Posterior cingulate gyrus (tissue), 11 donors: Measurements from ENCODE around the gene ZDHHC8.

Source experiments
- DNase-seq, 10 donors: peaks; one replicate each; pipeline versions ENCODE4 v3.0.0 to v3.0.0-alpha.2; 2020 to 2021; ENCODE audit warnings: mixed read lengths in 3 of 10
- intact Hi-C: fragments of 100-400 bp; cut with DNase I; formaldehyde crosslinking; loops from one replicate; pipeline ENCODE4 v1.15.1; 2023

Gene ZDHHC8

DNA sequence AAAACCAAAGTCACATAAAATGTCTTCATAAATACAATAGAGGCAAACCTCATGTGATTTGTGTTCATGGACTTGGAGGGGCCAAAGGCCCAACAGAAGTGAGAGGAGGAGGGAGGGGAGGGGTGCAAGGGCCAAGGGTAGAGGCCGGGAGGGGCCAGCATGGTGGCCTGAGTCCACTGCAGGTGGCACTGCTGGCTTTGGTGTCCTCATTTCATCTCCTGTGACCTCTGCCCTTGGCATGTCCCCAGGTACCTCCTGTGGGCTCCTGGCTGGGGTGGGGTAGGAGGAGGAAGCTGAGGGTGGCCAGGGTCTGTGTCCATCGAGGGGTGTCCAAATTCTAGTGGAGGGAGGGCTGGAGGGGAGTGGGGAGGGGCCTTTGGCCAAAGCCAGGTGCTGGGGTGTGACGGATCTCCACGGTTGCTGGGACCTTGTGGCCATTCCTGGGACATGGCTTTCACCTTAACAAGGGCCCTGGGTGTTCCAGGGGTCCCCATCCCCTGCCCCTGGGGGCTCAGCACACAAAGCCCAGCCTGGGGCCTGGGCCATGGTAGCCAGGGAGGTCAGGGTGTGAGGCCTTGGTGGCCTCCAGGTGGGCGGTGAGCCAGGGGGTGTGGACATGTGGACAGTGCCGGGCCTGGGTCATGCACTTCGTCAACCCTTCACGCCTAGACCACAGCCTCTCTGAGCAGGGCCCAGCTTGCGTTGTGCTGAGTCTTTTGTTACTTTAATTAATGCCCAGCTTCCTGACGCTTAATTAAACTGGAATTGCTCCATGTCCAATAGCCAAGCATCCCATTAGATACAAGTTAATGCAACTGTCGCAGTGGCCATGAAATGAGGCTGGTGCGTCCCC, 39.9 kb downstream of the ZDHHC8 start:
- intact Hi-C loops: no loop called here
- no peak for DNase-seq

DNA sequence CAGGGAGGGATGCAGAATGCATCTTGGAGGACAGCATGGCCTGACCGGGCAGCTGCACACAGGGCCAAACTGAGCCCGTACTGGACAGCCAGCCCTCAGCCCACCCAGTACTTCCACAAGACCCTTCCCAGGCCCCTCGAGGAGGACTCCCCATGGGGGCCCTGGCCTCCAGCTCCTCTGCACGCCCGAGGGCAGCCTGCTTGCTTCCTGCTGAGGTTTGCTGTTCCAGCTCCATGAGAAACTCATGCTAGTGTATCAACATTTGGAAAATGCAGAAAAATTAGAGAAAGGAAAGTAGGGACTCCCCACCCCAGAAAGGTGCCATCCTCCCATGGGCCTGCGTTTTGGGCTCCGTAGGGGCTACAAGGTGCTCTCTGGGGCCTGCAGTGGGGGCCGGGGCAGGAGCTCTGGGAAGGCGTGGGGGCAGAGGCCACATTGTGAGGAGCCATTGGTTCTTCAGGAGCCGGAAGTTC, 40.6 kb downstream of the ZDHHC8 start:
- intact Hi-C loops: no loop called here
- DNase-seq: no peak

DNA sequence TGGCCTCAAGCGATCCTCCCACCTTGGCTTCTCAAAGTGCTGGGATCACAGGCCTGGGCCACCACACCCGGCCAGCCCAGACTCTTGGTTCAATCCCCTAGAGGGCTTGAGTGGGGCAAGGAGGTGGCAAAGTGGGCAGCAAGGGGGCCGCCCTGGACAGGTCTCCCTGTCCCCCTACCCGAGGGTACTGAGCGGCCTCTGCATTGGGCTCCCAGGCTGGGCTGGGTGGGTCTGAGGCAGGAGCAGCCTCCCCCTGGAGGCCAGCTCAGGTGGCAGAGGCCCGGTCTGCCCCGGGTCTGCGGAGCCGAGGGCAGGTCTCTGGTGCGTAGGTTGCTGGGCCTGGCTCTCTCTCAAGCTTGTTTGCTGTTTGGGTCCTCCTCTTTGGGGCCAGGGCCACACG, 41.6 kb downstream of the ZDHHC8 start:
- intact Hi-C loops: no loop called here
- DNase-seq: no peak

DNA sequence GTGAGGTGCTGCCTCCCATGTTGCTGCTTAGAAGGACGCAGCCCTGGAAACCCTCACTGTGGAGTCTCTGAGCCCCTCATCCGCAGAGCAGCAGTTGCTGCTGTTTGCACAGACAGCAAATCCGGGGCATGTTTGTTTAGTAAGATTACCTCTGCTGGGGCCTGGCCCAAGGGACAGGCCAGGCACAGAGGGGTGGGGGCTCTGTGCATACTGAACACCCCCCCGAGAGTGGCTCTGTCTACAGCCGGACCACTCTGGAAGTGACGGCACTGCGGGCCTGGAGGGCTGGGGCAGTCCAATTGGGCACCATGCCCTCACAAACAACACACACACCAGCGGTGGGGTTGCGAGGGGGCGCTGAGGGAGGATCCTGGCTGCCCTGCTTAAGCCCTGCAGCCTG, 42.2 kb downstream of the ZDHHC8 start:
- intact Hi-C loops: no loop called here
- no peak for DNase-seq

DNA sequence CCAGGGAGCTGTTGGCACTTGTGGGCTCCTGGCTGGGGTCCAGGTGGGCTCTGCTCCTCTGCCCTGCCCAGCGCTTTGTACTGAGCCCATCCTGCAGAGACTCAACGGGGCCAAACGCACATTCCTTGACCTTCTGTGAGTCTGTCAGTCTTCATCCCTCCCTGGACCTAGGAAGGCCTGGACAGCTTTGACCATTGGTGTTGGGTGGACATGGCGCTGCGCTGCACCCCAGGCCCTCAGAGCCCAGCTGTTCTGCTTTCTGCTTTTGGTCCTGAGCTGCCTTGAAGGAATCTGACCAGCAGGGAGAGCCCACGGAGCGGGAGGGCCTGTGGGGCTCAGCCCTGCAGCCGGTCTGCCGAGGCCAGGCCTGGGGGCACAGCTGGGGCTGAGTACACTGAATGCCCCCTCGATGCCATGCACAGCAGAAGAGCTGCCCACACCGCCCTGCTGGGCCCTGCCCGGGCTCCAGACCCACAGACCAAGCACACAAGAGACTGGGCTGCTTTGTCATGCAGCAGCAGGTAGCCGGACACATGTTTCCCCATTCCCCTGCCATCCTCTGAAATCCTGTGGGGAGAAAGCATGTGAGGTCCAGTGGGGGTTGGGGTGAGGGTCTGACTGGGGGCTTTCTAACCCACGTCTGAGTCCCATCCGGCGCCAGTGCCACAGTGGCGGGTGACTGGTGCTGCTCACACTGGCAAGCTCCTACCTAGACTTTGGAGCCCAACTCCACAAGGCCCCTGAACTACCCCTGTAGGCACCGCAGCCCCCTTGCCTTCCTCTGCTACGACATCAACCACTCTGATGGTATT, 43.4 kb downstream of the ZDHHC8 start:
- intact Hi-C loops: no loop called here
- no peak for DNase-seq

DNA sequence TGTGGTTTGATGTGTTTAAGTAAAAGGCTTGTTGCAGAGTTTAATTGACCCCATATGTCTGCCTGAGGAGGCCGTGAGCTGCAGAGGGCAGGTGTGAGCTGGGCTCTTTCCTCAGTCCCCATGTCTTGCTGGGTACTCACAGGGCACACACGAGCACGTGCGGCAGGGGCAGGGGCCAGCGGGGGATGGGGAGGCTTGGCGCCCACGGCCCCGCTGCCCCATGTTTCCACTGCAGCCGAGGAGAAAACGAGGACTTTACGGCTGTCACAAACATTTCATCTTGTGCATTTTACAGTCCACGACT, 43.9 kb downstream of the ZDHHC8 start:
- intact Hi-C loops: no loop called here
- DNase-seq: no peak

DNA sequence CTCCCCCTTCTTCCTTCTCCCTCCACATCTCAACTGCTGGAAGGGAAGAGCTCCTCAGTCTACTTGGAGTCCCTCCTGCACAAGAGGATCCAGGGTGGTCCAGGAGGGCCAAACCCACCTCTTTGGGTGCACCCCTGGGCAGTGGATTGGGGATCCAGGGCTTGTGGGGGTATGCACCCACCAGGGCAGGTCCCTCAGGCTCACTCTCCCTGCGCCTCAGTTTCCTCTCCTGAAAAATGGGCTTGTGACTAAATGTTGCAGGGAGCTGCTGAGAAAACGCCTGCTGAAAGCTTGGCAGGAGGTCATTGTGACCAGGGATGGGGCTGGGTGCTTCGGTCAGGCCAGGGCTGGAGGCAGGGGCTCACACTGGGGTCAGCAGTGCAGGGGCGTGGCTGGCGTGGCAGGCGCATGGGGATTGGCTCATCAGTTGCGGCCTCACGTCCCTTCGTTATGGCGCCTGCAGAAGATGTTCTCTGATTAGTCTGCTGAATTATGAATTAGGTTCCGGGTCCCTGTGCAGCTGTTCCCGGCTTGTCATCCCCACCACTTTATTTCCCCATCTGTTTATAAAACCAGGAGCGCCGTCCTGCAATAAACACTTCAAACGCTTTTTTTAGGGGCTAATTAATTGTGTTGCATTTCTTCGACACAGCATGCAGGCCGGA, 44.9 kb downstream of the ZDHHC8 start:
- no peak for DNase-seq
- intact Hi-C loops: no loop called here

DNA sequence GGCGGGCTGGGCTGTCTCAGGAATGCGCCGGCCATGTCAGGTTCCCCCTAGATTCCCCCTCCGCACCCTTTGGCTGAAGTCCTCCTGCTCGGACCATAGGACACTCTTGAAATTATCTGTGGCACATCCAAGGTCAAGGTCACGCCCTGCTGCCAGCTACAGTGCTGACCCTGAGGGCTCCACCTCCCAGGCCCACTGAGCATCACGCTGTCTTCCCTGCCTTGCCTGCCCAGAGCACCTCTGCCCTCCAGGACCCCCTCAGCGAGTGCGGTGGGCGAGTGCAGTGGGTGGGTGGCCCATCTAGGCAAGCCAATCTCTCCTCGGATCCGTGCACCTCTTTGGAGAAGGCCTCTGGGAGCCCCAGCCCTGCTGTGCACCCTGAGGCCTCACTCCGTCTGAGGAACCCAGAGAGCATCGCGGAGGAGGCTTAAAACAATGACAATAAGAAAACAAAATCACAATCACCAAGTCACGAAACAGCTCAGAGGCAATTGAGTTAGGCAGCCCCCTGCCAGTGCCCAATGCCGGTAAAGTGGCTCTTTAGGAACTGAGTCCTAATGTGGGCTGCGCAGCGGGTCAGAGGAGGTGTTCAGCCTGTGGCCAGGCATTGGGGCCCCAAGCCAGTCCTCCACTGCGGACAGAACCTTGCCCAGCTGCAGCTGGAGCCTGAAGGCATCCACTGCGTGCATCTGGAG, 45.8 kb downstream of the ZDHHC8 start:
- DNase-seq: no peak
- intact Hi-C loops: no loop called here

DNA sequence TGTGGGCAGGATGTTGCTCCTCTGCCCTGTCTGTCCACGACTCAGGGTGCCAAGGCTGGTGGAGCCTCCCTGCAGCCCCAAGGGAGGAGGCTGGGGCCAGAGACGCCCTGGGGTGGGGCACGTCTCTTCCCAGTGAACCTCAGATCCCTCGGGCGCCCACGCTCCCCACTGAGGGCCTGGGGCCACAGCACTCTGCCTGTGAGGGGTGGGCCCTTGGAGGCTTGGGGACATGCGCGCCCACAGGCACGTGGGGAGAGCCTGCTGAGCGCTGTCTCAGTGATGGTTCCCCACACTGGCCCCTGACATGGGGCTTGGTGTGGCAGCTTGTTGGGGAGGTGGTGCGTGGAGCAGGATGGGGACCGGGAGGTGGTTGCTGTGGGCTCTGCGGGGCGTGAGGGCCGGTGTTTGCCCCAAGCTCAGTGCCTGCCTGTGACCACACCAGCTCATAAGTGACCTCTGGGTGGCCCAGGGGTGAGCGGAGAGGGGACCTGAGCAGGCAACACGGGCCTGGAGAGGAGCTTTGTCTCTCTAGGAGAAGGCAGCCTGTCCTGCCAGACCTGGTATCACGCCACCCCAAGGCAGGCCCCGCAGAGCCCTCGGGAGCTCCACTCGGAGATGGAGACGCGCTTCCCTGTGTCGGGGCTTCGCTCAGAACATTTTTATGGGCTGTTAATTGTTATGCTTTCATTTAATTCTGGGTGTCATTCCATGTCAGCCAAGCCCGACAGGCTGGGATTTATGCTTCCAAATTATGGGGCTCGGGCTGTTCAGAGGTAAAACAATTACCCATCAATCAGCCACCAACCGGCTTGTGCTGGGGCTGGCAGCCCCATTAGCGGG, 46.7 kb downstream of the ZDHHC8 start:
- DNase-seq: no peak
- intact Hi-C loops: no loop called here

DNA sequence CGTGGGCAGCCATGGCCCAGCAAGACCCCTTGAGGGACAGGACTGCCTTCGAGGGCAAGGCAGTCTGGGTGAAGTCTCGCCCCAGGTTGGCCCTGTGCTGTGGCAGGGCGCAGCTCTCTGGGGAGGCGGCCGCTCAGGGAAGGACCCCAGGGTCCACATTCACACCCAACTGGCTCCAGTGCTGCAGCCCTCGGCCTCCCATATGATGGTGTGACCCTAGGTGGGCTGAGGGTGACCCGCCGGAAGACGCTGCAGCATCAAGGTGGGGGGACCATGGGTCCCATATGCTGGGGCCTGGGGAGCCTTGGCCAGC, 47.3 kb downstream of the ZDHHC8 start:
- intact Hi-C loops: no loop called here
- DNase-seq: no peak

DNA sequence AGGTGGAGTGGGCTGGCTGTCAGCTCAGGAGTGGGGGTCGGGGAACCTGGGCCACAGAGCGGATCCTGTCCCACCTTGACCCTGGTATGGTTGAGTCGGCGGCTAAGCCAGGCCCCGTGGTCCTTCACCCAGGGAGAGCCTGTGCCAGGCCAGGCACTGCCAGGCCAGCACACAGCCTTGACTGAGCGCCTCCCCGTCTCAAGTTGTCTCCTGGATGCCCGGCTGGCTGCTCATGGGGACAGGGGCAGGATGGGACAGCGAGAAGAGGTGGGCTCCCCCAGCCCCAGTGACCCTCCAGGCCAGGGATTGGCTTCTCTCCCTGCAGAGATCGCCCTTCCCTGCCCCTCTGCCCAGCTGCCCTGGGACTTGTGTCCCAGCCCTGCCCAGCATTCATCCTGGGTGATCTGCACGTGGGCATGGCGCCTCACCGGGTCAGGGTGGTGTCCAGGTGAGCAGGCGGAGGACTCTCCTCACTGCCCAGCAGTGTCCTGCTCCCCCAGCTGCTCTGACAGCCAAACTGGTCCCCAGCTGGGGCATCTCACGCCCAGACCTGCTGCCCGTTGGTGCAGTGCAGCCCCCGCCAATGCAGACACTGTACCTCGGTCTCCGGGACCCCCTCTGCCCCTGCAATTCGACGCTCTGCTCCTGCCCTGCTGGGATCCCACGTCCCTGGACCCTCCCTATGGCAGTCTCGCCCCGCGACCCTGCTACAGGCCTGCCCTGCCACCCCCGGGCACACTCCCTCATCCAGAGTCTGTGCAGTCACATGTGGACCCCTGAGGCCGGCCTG, 48.0 kb downstream of the ZDHHC8 start:
- intact Hi-C loops: no loop called here
- DNase-seq: no peak

DNA sequence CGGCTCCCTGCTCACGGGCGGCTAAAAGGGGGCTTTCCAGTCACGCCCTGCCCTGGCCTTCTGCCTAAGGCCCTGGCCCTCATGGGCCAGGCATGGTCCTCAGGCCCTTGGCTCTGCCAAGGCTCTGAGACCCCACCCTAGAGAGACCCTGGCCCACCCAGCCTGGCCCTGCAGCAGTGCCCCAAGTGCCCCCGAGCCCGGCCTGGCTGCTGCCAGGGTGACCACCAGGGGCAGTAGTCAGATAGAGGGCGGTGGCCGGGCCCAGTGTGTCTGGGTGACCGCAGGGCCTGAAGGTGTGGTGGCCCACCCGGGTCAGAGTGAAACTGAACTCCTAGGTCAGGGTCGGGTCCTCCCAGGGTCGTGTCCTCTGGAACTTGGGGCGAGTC, 48.6 kb downstream of the ZDHHC8 start:
- no peak for DNase-seq
- intact Hi-C loops: no loop called here

DNA sequence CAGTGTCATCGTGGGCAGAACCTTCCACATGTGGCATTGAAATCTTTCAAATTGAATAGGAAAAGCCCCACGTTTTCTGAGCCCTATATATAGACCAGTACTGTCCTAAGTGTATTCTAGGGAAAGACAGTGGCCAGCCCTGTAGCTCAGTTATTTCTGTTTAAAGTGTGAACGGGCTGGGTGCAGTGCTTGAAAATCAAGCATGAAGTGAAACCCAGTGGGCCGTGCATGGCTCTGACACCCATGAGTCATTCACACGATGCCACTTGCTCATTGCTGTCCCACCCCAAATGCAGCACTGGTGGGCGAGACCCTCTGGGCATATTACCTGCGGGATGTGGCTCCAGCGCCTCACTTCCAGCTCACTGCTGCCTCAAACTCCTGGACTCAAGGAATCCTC, 49.0 kb downstream of the ZDHHC8 start:
- intact Hi-C loops: no loop called here
- DNase-seq: no peak

DNA sequence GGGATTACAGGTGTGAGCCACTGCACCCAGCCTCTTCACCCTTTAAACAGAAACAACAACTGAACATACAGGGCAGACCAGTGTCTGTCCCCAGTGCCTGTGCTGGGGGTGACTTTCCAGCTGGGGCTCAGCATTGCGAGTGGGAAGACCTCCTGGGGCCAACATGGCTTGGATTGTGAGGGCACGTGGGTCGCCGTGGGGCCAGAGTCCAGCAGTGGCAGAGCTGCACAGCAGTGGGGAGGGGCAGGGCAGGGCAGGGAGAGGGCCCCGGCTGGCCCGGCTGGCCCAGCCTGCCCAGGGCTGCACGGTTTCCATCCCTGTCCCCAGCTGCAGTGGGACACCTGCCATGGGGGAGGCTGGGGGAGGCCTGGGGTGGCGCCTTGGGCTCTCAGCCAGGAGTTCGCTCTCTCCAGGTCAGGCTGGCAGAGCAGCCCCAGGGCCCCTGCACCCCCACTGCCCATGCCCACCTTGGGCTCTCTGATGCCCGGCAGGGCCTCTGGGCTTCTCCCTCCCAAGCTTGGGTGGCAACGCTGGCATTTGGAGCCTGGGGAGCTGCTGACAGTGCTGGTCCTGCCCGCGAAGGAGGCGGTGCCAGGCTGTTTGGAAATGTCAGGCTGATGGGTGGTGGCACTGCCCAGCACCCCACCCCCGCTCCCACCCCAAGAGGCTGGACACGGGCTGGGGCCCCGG, 49.7 kb downstream of the ZDHHC8 start:
- intact Hi-C loops: no loop called here

DNA sequence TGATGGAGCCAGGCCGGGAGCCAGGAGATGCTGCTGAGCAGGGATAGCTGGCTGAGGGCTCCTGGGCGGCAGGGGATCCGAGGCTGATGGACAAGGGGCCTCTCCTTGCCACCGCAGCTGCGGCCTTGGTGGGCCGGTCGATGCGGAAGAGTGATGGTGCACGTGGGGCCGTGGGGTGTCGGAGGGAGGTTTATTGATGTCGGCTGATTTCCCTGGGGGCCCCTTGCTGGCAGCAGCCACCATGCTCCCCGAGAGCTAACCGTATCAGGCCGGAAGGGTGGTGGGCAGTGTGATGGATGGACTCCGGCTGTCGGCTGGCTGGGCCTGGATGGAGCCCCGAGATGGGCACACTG, 50.3 kb downstream of the ZDHHC8 start:
- DNase-seq: no peak
- intact Hi-C loops: no loop called here

More for the DNA sequence above, 49.7 kb downstream of the ZDHHC8 start:
- DNase-seq: no peak

DNA sequence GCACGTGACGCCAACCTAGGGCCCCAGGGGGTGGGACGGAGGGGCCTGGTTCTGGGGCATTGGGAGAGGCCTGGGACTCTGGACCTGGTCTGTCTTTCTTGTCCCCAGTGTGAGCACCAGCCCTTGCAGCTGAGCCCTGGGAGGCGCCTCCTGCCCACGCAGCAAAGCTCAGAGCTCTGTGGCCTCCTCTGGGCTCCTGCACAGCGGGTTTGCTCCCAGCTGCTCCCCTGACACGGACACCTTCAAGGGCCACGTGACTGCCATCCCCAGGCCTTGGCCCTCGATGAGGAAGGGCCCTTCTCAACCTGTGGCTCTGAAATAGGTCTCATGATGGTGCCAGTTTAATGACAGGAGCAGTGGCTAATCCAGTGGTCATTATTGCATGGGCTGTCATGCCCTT, 50.8 kb downstream of the ZDHHC8 start:
- no peak for DNase-seq
- intact Hi-C loops: no loop called here

DNA sequence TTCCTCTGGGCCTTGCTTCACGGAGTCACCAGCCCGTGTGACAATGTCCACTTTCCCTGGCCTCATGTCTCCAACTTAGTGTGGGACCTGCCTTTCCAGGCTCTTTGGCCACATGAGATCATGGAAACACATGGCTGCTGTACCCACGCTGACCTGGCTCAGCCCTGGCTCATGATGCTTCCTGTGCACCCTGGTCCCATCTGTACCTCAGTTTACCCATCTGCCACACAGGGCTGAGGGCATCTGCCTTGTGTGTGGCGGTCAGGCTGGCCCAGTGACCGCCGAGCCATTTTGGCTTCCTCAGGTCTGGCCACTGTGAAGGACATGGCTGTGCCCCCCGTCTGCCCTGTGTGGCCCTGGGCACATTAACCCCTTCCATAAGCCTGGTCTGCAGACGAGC, 51.5 kb downstream of the ZDHHC8 start:
- intact Hi-C loops: no loop called here
- no peak for DNase-seq

DNA sequence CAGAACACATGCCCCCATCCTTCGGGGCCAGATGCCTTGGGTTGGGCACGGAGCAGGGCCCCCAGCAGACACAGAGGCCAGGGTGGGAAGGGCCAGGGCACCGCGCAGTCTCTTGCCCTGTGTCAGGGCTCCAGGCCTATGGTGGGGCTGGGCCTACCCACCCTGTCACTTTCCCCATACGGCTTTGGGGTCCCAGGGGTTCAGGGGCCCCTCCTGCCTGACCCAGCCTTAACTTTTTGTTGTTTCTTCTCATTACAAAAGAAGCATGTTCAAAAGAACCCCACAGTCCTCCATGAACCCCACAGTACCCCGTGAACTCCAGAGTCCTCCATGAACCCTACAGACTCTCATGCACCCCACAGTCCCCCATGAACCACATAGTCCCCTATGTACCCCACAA, 52.2 kb downstream of the ZDHHC8 start:
- intact Hi-C loops: no loop called here
- no peak for DNase-seq
